ENCODE results near the gene CLDN3.

The CLDN3 gene

DNA sequence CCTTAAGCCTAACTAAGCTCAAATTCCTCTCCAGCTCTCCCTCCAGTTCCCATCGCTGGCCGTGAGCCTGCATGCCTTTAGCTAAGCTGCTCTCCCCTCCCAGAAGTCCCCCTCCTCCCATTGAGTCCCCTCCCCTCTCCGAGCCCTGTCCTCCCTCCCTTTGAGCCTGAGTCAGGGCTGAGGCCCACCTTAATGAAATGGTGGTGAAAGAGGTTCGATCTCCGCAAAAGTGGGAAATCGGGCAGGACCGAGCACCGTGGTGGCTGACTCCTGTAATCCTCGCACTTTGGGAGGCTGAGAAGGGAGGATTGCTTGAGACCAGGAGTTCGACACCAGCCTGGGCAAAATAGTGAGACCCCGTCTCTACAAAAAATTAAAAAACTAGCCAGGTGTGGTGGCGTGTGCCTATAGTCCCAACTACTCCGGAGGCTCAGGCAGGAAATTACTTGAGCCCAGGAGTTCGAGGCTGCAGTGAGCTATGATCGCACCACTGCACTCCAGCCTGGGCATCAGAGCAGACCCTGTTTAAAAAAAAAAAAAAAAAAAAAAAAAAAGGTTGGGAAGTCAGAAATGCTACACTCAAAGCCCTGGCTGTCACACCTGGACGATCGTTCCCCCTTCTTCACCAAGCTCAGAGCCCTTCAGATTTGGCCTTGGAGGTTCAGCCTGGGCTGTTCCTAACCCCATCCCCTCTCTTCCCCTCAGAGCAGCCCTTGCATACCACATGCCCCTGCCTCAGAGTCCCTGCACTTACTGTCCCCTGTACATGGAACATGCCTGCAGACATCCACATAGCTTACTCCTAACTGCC is 995 bp upstream of the CLDN3 start:
- Histone ChIP-seq H3K27me3 (ENCODE audit: insufficient read depth, poor library complexity, severe bottlenecking) (peaks cover 14% of the 10 kb centered on the region), H3K4me3 (ENCODE audit: severe bottlenecking) (no peak overlapping the region), H3K36me3 (ENCODE audit: low read depth) (no peaks in the 10 kb centered on the region), H3K9me3 (ENCODE audit: severe bottlenecking) (no peaks in the 10 kb centered on the region), H3K27ac (ENCODE audit: poor library complexity, severe bottlenecking) (no peak overlapping the region), H3K4me1 (ENCODE audit: insufficient read depth, poor library complexity, severe bottlenecking) (no peaks in the 10 kb centered on the region)
- TF ChIP-seq, protein P1, sequence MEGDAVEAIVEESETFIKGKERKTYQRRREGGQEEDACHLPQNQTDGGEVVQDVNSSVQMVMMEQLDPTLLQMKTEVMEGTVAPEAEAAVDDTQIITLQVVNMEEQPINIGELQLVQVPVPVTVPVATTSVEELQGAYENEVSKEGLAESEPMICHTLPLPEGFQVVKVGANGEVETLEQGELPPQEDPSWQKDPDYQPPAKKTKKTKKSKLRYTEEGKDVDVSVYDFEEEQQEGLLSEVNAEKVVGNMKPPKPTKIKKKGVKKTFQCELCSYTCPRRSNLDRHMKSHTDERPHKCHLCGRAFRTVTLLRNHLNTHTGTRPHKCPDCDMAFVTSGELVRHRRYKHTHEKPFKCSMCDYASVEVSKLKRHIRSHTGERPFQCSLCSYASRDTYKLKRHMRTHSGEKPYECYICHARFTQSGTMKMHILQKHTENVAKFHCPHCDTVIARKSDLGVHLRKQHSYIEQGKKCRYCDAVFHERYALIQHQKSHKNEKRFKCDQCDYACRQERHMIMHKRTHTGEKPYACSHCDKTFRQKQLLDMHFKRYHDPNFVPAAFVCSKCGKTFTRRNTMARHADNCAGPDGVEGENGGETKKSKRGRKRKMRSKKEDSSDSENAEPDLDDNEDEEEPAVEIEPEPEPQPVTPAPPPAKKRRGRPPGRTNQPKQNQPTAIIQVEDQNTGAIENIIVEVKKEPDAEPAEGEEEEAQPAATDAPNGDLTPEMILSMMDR (IDR thresholded peaks at IDR 0.05; ENCODE audit: poor library complexity, severe bottlenecking): no peak
- ATAC-seq (ENCODE audit: low read depth) (no peak), DNase-seq (ENCODE audit: low spot score) (no peak)

DNA sequence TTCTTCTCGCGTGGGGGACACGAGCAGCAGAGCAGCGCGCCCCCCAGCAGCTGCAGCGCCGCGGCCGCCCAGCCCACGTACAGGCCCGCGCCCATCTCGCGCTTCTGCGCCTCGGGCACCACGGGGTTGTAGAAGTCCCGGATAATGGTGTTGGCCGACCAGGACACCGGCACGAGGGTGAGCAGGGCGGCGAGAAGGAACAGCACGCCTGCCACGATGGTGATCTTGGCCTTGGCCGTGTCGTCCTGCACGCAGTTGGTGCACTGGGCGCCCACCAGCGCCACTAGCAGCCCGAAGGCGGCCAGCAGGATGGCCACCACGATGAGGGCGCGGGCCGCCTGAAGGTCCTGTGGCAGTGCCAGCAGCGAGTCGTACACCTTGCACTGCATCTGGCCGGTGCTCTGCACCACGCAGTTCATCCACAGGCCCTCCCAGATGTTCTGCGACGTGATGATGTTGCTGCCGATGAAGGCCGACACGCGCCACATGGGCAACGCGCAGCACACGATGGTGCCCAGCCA is 529 bp downstream of the CLDN3 start:
- Histone ChIP-seq H3K36me3 (ENCODE audit: low read depth) (no peaks in the 10 kb centered on the region), H3K27ac (ENCODE audit: poor library complexity, severe bottlenecking) (no peak overlapping the region), H3K27me3 (ENCODE audit: insufficient read depth, poor library complexity, severe bottlenecking) (peaks cover 14% of the 10 kb centered on the region), H3K4me1 (ENCODE audit: insufficient read depth, poor library complexity, severe bottlenecking) (no peaks in the 10 kb centered on the region), H3K4me3 (ENCODE audit: severe bottlenecking) (peak overlapping the region; percentile 25), H3K9me3 (ENCODE audit: severe bottlenecking) (no peaks in the 10 kb centered on the region)
- TF ChIP-seq, protein P1 (IDR thresholded peaks at IDR 0.05; ENCODE audit: poor library complexity, severe bottlenecking): no peak
- DNase-seq (ENCODE audit: low spot score) (no peak), ATAC-seq (ENCODE audit: low read depth) (no peak)

- ATAC-seq (ENCODE audit: low read depth): no peak
- H3K27me3 ChIP-seq (ENCODE audit: insufficient read depth, poor library complexity, severe bottlenecking): peaks cover 14% of the 10 kb centered on the region
- H3K9me3 ChIP-seq (ENCODE audit: severe bottlenecking): no peaks in the 10 kb centered on the region
- H3K4me1 ChIP-seq (ENCODE audit: insufficient read depth, poor library complexity, severe bottlenecking): no peaks in the 10 kb centered on the region
- H3K4me3 ChIP-seq (ENCODE audit: severe bottlenecking): no peak overlapping the region
- no peak overlapping the region for H3K27ac ChIP-seq (ENCODE audit: poor library complexity, severe bottlenecking)
- no peak for DNase-seq (ENCODE audit: low spot score)
- TF ChIP-seq, protein P1 (IDR thresholded peaks at IDR 0.05; ENCODE audit: poor library complexity, severe bottlenecking): no peak
- H3K36me3 ChIP-seq (ENCODE audit: low read depth): no peaks in the 10 kb centered on the region
Measured at GRCh38 chr7:73768641-73769480, 1.2 kb downstream of the CLDN3 start.

- H3K4me1 ChIP-seq (ENCODE audit: insufficient read depth, poor library complexity, severe bottlenecking): no peaks in the 10 kb centered on the region
- H3K4me3 ChIP-seq (ENCODE audit: severe bottlenecking): no peak overlapping the region
- no peak overlapping the region for H3K27ac ChIP-seq (ENCODE audit: poor library complexity, severe bottlenecking)
- H3K27me3 ChIP-seq (ENCODE audit: insufficient read depth, poor library complexity, severe bottlenecking): peaks cover 14% of the 10 kb centered on the region
- no peaks in the 10 kb centered on the region for H3K36me3 ChIP-seq (ENCODE audit: low read depth)
- ATAC-seq (ENCODE audit: low read depth) (no peak), DNase-seq (ENCODE audit: low spot score) (no peak)
- TF ChIP-seq, protein P1 (IDR thresholded peaks at IDR 0.05; ENCODE audit: poor library complexity, severe bottlenecking): no peak
- no peaks in the 10 kb centered on the region for H3K9me3 ChIP-seq (ENCODE audit: severe bottlenecking)
Measured at GRCh38 chr7:73766556-73767229, 3.4 kb downstream of the CLDN3 start.

Measured in RWPE2 (cell line).